ENCODE data around the gene HOXA5. TPM values are rescaled to one million over a fixed set of nuclear protein-coding genes. Genes with fewer than 3 reads are reported as not detected.

Gene HOXA5
- total RNA-seq, 6 experiments from 2014 or later, result 0.18 to 1.5 (median 0.65) TPM

GRCh38 chr7:27173511-27173955, 30.1 kb upstream of the HOXA5 start:
- Histone ChIP-seq H3K27me3 (peaks cover 49 to 97% of the 10 kb centered on the region in 2 donors), H3K4me3 (peak overlapping the region; percentile 1 to 27 (median 23)), H3K4me1 (peaks cover 0 to 7% (median 0%) of the 10 kb centered on the region in 4 donors), H3K9me3 (no peaks in the 10 kb centered on the region), H3K27ac (no peak overlapping the region), H3K36me3 (no peaks in the 10 kb centered on the region)
- no peak for TF ChIP-seq POLR2A (IDR thresholded peaks at IDR 0.05)
- no peak for TF ChIP-seq CTCF (IDR thresholded peaks at IDR 0.05)
- intact Hi-C loops (cut with DNase I), result no loop called here
- ATAC-seq (peak in 3 of 4 donors; percentile 32 to 49 (median 46)), DNase-seq (peak; percentile 32 to 56 (median 40))
- no CpG with 5 or more reads among the region's 59 CpGs for WGBS (ENCODE audit: insufficient coverage, low coverage, low lambda C conversion rate, missing lambda C conversion rate)

DNA sequence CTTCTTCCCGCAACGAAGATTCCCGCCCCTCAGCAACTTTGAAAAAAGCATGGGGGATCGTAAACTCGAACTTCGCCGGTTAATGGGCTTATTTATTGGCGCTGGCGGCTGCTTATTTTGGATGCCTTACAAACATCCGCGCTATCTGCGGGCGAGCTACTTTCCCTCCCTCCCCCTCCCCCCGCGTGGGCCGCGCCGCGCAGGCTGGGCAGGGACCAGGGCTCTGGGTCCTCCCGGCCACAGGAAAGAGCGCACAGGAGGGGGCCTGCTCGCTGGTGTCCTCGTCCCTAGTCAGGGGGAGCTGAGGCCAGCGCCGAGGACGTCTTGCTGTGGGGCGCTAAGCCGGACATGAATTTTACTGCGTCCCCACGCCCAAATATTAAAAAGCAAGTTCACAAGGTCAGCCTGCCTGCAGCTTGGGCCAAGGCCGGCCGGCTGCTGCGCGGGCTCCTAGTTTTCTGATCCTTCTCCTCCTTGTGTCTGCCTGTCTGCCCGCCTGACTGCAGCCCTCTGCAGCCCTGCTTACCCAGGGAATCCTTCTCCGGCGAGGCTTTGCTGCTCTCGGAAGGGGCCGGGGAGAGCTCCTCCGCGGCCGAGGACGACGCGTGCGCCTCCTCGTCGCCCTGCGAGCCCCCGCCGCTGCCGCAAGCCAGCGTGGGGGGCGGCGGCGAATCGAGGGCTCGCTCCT, 29.5 kb upstream of the HOXA5 start:
- Histone ChIP-seq H3K27me3 (peaks cover 45 to 97% of the 10 kb centered on the region in 2 donors), H3K36me3 (no peaks in the 10 kb centered on the region), H3K4me3 (peak overlapping the region; percentile 1 to 27 (median 23)), H3K4me1 (peaks cover 0 to 7% (median 0%) of the 10 kb centered on the region in 4 donors), H3K27ac (no peak overlapping the region), H3K9me3 (no peaks in the 10 kb centered on the region)
- peak in 2 of 3 donors; percentile 40 to 53 for DNase-seq
- 0% methylated on average over 17 of the region's 58 CpGs for WGBS (ENCODE audit: insufficient coverage, low coverage, low lambda C conversion rate, missing lambda C conversion rate)
- peak in 3 of 4 donors; percentile 12 to 19 (median 14) for ATAC-seq
- no peak for TF ChIP-seq POLR2A (IDR thresholded peaks at IDR 0.05)
- no peak for TF ChIP-seq CTCF (IDR thresholded peaks at IDR 0.05)
- intact Hi-C loops (cut with DNase I), result no loop called here

GRCh38 chr7:27172315-27172774, 28.9 kb upstream of the HOXA5 start:
- H3K27me3 ChIP-seq, result peaks cover 45 to 97% of the 10 kb centered on the region in 2 donors
- intact Hi-C loops (cut with DNase I), result no loop called here
- TF ChIP-seq POLR2A (IDR thresholded peaks at IDR 0.05), result no peak
- no peak for TF ChIP-seq CTCF (IDR thresholded peaks at IDR 0.05)
- peaks cover 0 to 7% (median 0%) of the 10 kb centered on the region in 4 donors for H3K4me1 ChIP-seq
- H3K36me3 ChIP-seq, result no peaks in the 10 kb centered on the region
- no peak overlapping the region for H3K27ac ChIP-seq
- WGBS (ENCODE audit: insufficient coverage, low coverage, low lambda C conversion rate, missing lambda C conversion rate), result 0% methylated on average over 5 of the region's 10 CpGs
- no peak overlapping the region for H3K4me3 ChIP-seq
- DNase-seq, result peak in 1 of 3 donors; percentile 27
- ATAC-seq, result no peak
- no peaks in the 10 kb centered on the region for H3K9me3 ChIP-seq

DNA sequence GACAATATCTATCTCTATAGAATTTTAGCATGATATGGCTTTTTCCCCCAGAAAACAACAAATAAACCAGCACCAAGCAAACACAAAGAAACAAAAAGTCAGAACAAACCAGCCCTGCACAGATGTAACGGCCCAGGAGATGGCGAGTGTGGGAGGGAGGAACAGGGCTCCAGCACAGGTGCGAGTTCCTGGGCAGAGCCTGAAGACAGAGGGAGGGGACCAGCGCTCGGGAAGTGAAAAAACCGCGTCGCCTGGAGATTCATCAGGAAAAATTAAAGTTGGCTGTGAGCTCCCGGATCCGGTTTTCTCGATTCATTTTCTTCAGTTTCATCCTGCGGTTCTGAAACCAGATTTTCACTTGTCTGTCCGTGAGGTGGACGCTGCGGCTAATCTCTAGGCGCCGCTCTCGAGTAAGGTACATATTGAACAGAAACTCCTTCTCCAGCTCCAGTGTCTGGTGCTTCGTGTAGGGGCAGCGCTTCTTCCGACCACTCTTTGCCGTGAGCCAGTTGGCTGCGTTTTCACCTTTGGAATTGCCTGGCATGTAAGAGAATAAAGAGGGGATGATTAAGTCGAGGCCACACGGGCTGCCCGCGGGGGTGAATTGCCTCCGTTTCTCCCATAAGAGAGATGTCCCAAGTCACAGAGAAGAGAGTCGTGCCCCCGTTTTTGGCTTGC, 28.3 kb upstream of the HOXA5 start:
- H3K27ac ChIP-seq, result no peak overlapping the region
- intact Hi-C loops (cut with DNase I), result no loop called here
- peak in 1 of 3 donors; percentile 28 for DNase-seq
- TF ChIP-seq POLR2A (IDR thresholded peaks at IDR 0.05) (no peak), CTCF (IDR thresholded peaks at IDR 0.05) (no peak)
- H3K9me3 ChIP-seq, result no peaks in the 10 kb centered on the region
- H3K4me1 ChIP-seq, result peaks cover 0 to 7% (median 0%) of the 10 kb centered on the region in 4 donors
- no peaks in the 10 kb centered on the region for H3K36me3 ChIP-seq
- ATAC-seq, result no peak
- H3K4me3 ChIP-seq, result no peak overlapping the region
- WGBS (ENCODE audit: insufficient coverage, low coverage, low lambda C conversion rate, missing lambda C conversion rate), result 7% methylated on average over 24 of the region's 30 CpGs
- peaks cover 45 to 97% of the 10 kb centered on the region in 2 donors for H3K27me3 ChIP-seq
